Loucy (cell line): Measurements from ENCODE around the gene NCR2.

Source experiments
- EZH2phosphoT487 ChIP-seq: fragments of 200-600 bp; IDR thresholded peaks from 2 replicates; pipeline ENCODE4 v1.6.1; 2018; ENCODE audit warnings: antibody characterized with exemption, mild to moderate bottlenecking, moderate library complexity, borderline replicate concordance
- TF ChIP-seq, protein P1 (sequence below): fragments of 200-600 bp; sonication (generic); conservative IDR thresholded peaks from 2 replicates; pipeline ENCODE4 v1.5.1; 2014; ENCODE audit warnings: mild to moderate bottlenecking, antibody characterized with exemption, low read length

DNA sequence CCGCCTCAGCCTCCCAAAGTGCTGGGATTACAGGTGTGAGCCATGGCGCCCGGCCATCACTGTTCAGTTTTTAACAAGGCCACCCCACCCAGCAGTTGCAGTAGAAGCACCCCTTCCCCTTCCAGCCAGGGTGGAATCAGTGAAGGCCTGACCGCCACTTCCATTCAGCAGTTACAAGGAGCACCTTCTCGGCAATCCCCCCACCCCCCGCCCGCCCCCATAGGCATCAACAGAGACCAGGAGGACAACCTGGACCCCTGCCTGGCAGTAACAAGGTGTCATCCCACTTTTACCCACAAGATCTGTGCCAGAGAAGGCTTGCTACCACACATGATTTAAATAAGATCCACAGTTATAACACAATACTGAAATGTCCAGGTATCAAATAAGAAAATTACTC is 23.1 kb downstream of the NCR2 start:
- TF ChIP-seq, protein P1, sequence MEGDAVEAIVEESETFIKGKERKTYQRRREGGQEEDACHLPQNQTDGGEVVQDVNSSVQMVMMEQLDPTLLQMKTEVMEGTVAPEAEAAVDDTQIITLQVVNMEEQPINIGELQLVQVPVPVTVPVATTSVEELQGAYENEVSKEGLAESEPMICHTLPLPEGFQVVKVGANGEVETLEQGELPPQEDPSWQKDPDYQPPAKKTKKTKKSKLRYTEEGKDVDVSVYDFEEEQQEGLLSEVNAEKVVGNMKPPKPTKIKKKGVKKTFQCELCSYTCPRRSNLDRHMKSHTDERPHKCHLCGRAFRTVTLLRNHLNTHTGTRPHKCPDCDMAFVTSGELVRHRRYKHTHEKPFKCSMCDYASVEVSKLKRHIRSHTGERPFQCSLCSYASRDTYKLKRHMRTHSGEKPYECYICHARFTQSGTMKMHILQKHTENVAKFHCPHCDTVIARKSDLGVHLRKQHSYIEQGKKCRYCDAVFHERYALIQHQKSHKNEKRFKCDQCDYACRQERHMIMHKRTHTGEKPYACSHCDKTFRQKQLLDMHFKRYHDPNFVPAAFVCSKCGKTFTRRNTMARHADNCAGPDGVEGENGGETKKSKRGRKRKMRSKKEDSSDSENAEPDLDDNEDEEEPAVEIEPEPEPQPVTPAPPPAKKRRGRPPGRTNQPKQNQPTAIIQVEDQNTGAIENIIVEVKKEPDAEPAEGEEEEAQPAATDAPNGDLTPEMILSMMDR, result no peak
- no peak for TF ChIP-seq EZH2phosphoT487
